ENCODE data around the gene SLC24A3. TPM values are rescaled to one million over a fixed set of nuclear protein-coding genes. Genes with fewer than 3 reads are reported as not detected.

The SLC24A3 gene
- total RNA-seq, 1 donor from 2014 or later, result 0.10 TPM

GRCh38 chr20:19241440-19241839, 29.0 kb downstream of the SLC24A3 start:
- Mint-ChIP-seq H3K27ac (ENCODE audit: unreplicated experiment) (no peak overlapping the region), H3K36me3 (ENCODE audit: low read depth) (no peaks in the 10 kb centered on the region), H3K4me1 (ENCODE audit: low read depth) (no peaks in the 10 kb centered on the region), H3K9me3 (ENCODE audit: low read depth) (no peaks in the 10 kb centered on the region), H3K27me3 (ENCODE audit: low read depth) (peaks cover 3% of the 10 kb centered on the region), H3K4me3 (ENCODE audit: unreplicated experiment) (no peak overlapping the region)
- no peak for TF ChIP-seq CTCF (IDR thresholded peaks at IDR 0.05)
- no peak for DNase-seq (ENCODE audit: low spot score)

- no peaks in the 10 kb centered on the region for H3K4me1 Mint-ChIP-seq (ENCODE audit: low read depth)
- H3K4me3 Mint-ChIP-seq (ENCODE audit: unreplicated experiment), result no peak overlapping the region
- DNase-seq (ENCODE audit: low spot score), result no peak
- peaks cover 3% of the 10 kb centered on the region for H3K9me3 Mint-ChIP-seq (ENCODE audit: low read depth)
- H3K27ac Mint-ChIP-seq (ENCODE audit: unreplicated experiment), result no peak overlapping the region
- H3K36me3 Mint-ChIP-seq (ENCODE audit: low read depth), result no peaks in the 10 kb centered on the region
- peaks cover 3% of the 10 kb centered on the region for H3K27me3 Mint-ChIP-seq (ENCODE audit: low read depth)
- no peak for TF ChIP-seq CTCF (IDR thresholded peaks at IDR 0.05)
Measured at GRCh38 chr20:19244291-19244690, 31.8 kb downstream of the SLC24A3 start.

GRCh38 chr20:19249106-19249879, 36.9 kb downstream of the SLC24A3 start:
- Mint-ChIP-seq H3K4me1 (ENCODE audit: low read depth) (no peaks in the 10 kb centered on the region), H3K9me3 (ENCODE audit: low read depth) (peaks cover 3% of the 10 kb centered on the region), H3K27me3 (ENCODE audit: low read depth) (no peaks in the 10 kb centered on the region), H3K36me3 (ENCODE audit: low read depth) (no peaks in the 10 kb centered on the region), H3K4me3 (ENCODE audit: unreplicated experiment) (no peak overlapping the region), H3K27ac (ENCODE audit: unreplicated experiment) (no peak overlapping the region)
- TF ChIP-seq CTCF (IDR thresholded peaks at IDR 0.05), result peak; percentile 30
- DNase-seq (ENCODE audit: low spot score), result no peak

- Mint-ChIP-seq H3K27ac (ENCODE audit: unreplicated experiment) (no peak overlapping the region), H3K36me3 (ENCODE audit: low read depth) (no peaks in the 10 kb centered on the region), H3K4me1 (ENCODE audit: low read depth) (no peaks in the 10 kb centered on the region), H3K9me3 (ENCODE audit: low read depth) (peaks cover 3% of the 10 kb centered on the region), H3K27me3 (ENCODE audit: low read depth) (no peaks in the 10 kb centered on the region), H3K4me3 (ENCODE audit: unreplicated experiment) (no peak overlapping the region)
- DNase-seq (ENCODE audit: low spot score), result no peak
- no peak for TF ChIP-seq CTCF (IDR thresholded peaks at IDR 0.05)
Measured at GRCh38 chr20:19250346-19250745, 37.9 kb downstream of the SLC24A3 start.

DNA sequence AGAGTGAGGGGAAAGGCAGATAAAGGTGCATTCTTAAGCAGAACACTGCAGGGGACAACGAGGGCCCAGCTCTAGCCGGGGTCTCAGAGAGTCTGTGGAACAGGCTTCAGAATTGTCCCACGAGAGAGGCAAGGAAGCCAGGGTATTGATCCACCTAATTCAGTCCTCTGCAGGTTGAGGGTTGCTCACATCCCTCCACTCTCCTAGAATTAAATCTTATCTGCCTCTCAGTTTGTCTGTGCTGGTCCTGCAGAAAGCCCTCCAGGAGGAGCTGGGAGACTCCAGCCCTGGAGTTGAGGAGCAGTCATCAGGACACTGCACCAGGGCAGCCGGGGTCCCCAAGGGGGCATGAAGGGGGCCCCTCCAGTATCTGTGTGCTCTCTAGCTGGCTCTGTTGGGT, 39.1 kb downstream of the SLC24A3 start:
- peaks cover 3% of the 10 kb centered on the region for H3K9me3 Mint-ChIP-seq (ENCODE audit: low read depth)
- H3K4me3 Mint-ChIP-seq (ENCODE audit: unreplicated experiment), result no peak overlapping the region
- TF ChIP-seq CTCF (IDR thresholded peaks at IDR 0.05), result no peak

More for the DNA sequence above, 39.1 kb downstream of the SLC24A3 start:
- Mint-ChIP-seq H3K4me1 (ENCODE audit: low read depth) (no peaks in the 10 kb centered on the region), H3K36me3 (ENCODE audit: low read depth) (no peaks in the 10 kb centered on the region), H3K27me3 (ENCODE audit: low read depth) (no peaks in the 10 kb centered on the region), H3K27ac (ENCODE audit: unreplicated experiment) (no peak overlapping the region)
- DNase-seq (ENCODE audit: low spot score), result no peak

Measured in chondrocyte (in vitro differentiated cells).